HG03439 (cell line): ENCODE measurements around the gene CIC.

ENCODE experiments used
- ATAC-seq: cut with Tn5 transposase; IDR thresholded peaks from one replicate; pipeline ENCODE4 v1.9.1; 2021; ENCODE audit warnings: mild to moderate bottlenecking, moderate library complexity; ENCODE audit not compliant: unreplicated experiment

The CIC gene

GRCh38 chr19:42275103-42275502 lies 6.1 kb downstream of the CIC start:
- ATAC-seq = no peak

GRCh38 chr19:42275517-42275916 lies 6.5 kb downstream of the CIC start:
- no peak for ATAC-seq

GRCh38 chr19:42276284-42276683 lies 7.2 kb downstream of the CIC start:
- no peak for ATAC-seq

GRCh38 chr19:42276821-42277220 lies 7.8 kb downstream of the CIC start:
- ATAC-seq = no peak

GRCh38 chr19:42277821-42278451 lies 8.9 kb downstream of the CIC start:
- no peak for ATAC-seq

GRCh38 chr19:42278452-42279154 lies 9.6 kb downstream of the CIC start:
- ATAC-seq = no peak

GRCh38 chr19:42279155-42279901 lies 10.3 kb downstream of the CIC start:
- ATAC-seq = no peak

GRCh38 chr19:42279902-42280814 lies 11.1 kb downstream of the CIC start:
- ATAC-seq = no peak

GRCh38 chr19:42280815-42281145 lies 11.7 kb downstream of the CIC start:
- ATAC-seq = no peak

- no peak for ATAC-seq
These were observed 12.2 kb downstream of the CIC start for GRCh38 chr19:42281146-42281826.

- ATAC-seq = no peak
These were observed 13.0 kb downstream of the CIC start for GRCh38 chr19:42281827-42282762.

- ATAC-seq = no peak
These were observed 13.8 kb downstream of the CIC start for GRCh38 chr19:42282819-42283187.

- peak; percentile 41 for ATAC-seq
These were observed 14.4 kb downstream of the CIC start for GRCh38 chr19:42283188-42284065.

- ATAC-seq = peak; percentile 30
These were observed 15.0 kb downstream of the CIC start for GRCh38 chr19:42284066-42284501.

- no peak for ATAC-seq
These were observed 15.7 kb downstream of the CIC start for GRCh38 chr19:42284591-42285341.

GRCh38 chr19:42285541-42285941 lies 16.5 kb downstream of the CIC start:
- ATAC-seq = no peak

GRCh38 chr19:42285988-42286348 lies 16.9 kb downstream of the CIC start:
- ATAC-seq = no peak
